Liver (tissue), 3 donors: ENCODE measurements around the gene TMEM186.

ENCODE experiments used
- RAD21 ChIP-seq, 2 donors: IDR thresholded peaks; 2 replicates each; pipeline ENCODE4 v1.6.1; 2016; ENCODE audit warnings: antibody characterized with exemption in 2 of 2, mild to moderate bottlenecking in 2 of 2
- TF ChIP-seq, protein P1 (sequence below): fragments of 150-350 bp; IDR thresholded peaks from 2 replicates; pipeline ENCODE4 v1.5.1; 2017; ENCODE audit warnings: improper control_type of control experiment, low read depth, low read length; ENCODE audit not compliant: missing input control
- donor health status: healthy.
- donor health status: healthy.

DNA sequence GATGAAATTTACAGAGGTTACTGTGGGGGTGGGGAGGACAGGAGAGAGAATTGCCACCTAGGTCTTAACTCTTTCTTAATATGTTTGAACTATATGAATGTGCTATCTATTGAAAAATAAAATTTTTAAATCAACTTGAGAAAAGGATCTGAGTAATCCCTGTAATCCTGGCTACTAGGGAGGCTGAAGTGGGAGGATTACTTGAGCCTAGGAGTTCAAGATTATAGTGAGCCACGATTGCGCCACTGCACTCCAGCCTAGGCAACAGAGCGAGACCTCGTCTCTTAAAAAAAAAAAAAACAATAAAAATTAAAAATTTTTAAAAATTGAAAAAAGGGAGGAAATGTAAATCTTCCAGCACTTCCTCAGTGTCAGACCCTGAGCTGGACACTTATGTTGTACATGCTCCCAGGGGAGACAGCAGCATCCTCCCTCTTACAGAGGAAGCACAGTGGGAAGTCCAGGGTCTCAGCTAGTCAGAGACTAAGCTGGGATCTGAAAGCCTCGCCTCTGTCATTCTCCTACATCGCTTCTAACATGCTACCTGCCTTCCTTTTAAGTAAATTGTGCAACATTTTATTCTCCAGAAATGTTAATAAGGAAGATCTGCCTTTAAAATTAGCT is 22.1 kb upstream of the TMEM186 start:
- TF ChIP-seq RAD21 (IDR thresholded peaks at IDR 0.05), result no peak
- TF ChIP-seq, protein P1, sequence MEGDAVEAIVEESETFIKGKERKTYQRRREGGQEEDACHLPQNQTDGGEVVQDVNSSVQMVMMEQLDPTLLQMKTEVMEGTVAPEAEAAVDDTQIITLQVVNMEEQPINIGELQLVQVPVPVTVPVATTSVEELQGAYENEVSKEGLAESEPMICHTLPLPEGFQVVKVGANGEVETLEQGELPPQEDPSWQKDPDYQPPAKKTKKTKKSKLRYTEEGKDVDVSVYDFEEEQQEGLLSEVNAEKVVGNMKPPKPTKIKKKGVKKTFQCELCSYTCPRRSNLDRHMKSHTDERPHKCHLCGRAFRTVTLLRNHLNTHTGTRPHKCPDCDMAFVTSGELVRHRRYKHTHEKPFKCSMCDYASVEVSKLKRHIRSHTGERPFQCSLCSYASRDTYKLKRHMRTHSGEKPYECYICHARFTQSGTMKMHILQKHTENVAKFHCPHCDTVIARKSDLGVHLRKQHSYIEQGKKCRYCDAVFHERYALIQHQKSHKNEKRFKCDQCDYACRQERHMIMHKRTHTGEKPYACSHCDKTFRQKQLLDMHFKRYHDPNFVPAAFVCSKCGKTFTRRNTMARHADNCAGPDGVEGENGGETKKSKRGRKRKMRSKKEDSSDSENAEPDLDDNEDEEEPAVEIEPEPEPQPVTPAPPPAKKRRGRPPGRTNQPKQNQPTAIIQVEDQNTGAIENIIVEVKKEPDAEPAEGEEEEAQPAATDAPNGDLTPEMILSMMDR, result no peak
